ENCODE measurements around the gene EMILIN3.

- TF ChIP-seq CTCF (IDR thresholded peaks at IDR 0.05; ENCODE audit: insufficient read depth, low read length, poor library complexity, severe bottlenecking) (no peak), EZH2phosphoT487 (conservative IDR thresholded peaks at IDR 0.05; ENCODE audit: low read length) (no peak)
Measured at GRCh38 chr20:41362748-41363140, 3.9 kb downstream of the EMILIN3 start.

Measured in SU-DHL-6 (cell line).